GM23248 (cell line): ENCODE data around the gene RPL7A.

Source experiments
- EZH2 ChIP-seq: fragments of 200-600 bp; sonication (generic); IDR thresholded peaks from 2 replicates; pipeline ENCODE4 v1.6.1; 2018; ENCODE audit warnings: antibody characterized with exemption, mild to moderate bottlenecking; ENCODE audit not compliant: insufficient read depth, poor library complexity, severe bottlenecking
- EZH2phosphoT487 ChIP-seq: fragments of 200-600 bp; sonication (generic); IDR thresholded peaks from 2 replicates; pipeline ENCODE4 v1.6.1; 2018; ENCODE audit warnings: antibody characterized with exemption, moderate library complexity, mild to moderate bottlenecking, low read depth; ENCODE audit not compliant: insufficient read depth

- TF ChIP-seq EZH2: no peak
- no peak for TF ChIP-seq EZH2phosphoT487
Measured at GRCh38 chr9:133384736-133385321, 36.8 kb downstream of the RPL7A start.
